GM23338 (cell line): ENCODE data around the gene FSD1. TPM values are rescaled to one million over a fixed set of nuclear protein-coding genes. Genes with fewer than 3 reads are reported as not detected.

Experiments used
- ATAC-seq: fragments of 200-7000 bp; cut with Tn5 transposase; 3 replicates; pipeline ENCODE4 v1.9.1; 2020
- DNase-seq: peaks from one replicate; pipeline ENCODE4 v3.0.0-alpha.2; 2015; ENCODE audit warnings: low spot score
- H2AFZ ChIP-seq: fragments of 200-600 bp; sonication (generic); 2 replicates; pipeline ENCODE4 v1.8.0; 2016; ENCODE audit warnings: antibody characterized with exemption, mild to moderate bottlenecking, moderate library complexity
- H3F3A ChIP-seq: fragments of 200-600 bp; sonication (generic); replicated peaks from 2 replicates; pipeline ENCODE4 v1.8.0; 2017; ENCODE audit warnings: antibody characterized with exemption, mixed run types, low read depth
- H3K27ac ChIP-seq: fragments of 200-600 bp; sonication (generic); 2 replicates; pipeline ENCODE4 v1.6.1; 2016; ENCODE audit warnings: low read depth
- H3K27me3 ChIP-seq: fragments of 200-600 bp; sonication (generic); 2 replicates; pipeline ENCODE4 v1.8.0; 2016; ENCODE audit warnings: mild to moderate bottlenecking, mixed run types, moderate library complexity; ENCODE audit not compliant: insufficient read depth
- H3K36me3 ChIP-seq: fragments of 200-600 bp; sonication (generic); 2 replicates; pipeline ENCODE4 v1.8.0; 2016; ENCODE audit warnings: mild to moderate bottlenecking; ENCODE audit not compliant: insufficient read depth
- H3K4me1 ChIP-seq: fragments of 200-600 bp; sonication (generic); 2 replicates; pipeline ENCODE4 v1.8.0; 2016; ENCODE audit warnings: mild to moderate bottlenecking, moderate library complexity; ENCODE audit not compliant: insufficient read depth
- H3K4me2 ChIP-seq: fragments of 200-600 bp; sonication (generic); 2 replicates; pipeline ENCODE4 v1.7.1; 2017; ENCODE audit warnings: mixed run types
- H3K4me3 ChIP-seq: fragments of 200-600 bp; sonication (generic); 2 replicates; pipeline ENCODE4 v1.6.1; 2016; ENCODE audit warnings: mixed run types
- H3K79me2 ChIP-seq: fragments of 200-600 bp; sonication (generic); replicated peaks from 2 replicates; pipeline ENCODE4 v1.8.0; 2017; ENCODE audit warnings: mild to moderate bottlenecking; ENCODE audit not compliant: insufficient read depth
- H3K9me2 ChIP-seq: fragments of 200-600 bp; sonication (generic); 2 replicates; pipeline ENCODE4 v1.8.0; 2017; ENCODE audit not compliant: insufficient read depth
- H4K20me1 ChIP-seq: fragments of 200-600 bp; sonication (generic); replicated peaks from 2 replicates; pipeline ENCODE4 v1.8.0; 2017; ENCODE audit warnings: mild to moderate bottlenecking; ENCODE audit not compliant: insufficient read depth
- H3K27ac Mint-ChIP-seq: 2 replicates; pipeline ENCODE4 v1.8.0; 2020; ENCODE audit warnings: inconsistent platforms, mild to moderate bottlenecking, moderate library complexity, mixed read lengths
- H3K27me3 Mint-ChIP-seq: 3 replicates; pipeline ENCODE4 v1.8.0; 2022; ENCODE audit warnings: low read depth, mild to moderate bottlenecking, moderate library complexity, mixed read lengths, inconsistent platforms; ENCODE audit not compliant: insufficient read depth, poor library complexity
- H3K36me3 Mint-ChIP-seq: 3 replicates; pipeline ENCODE4 v1.8.0; 2021; ENCODE audit warnings: low read depth, mild to moderate bottlenecking, inconsistent platforms, moderate library complexity, mixed read lengths
- H3K4me1 Mint-ChIP-seq: 3 replicates; pipeline ENCODE4 v1.8.0; 2020; ENCODE audit warnings: mild to moderate bottlenecking, inconsistent platforms, mixed read lengths
- H3K4me3 Mint-ChIP-seq: 3 replicates; pipeline ENCODE4 v1.8.0; 2021; ENCODE audit warnings: moderate library complexity, mild to moderate bottlenecking, inconsistent platforms, mixed read lengths
- H3K9me3 Mint-ChIP-seq: 3 replicates; pipeline ENCODE4 v1.8.0; 2020; ENCODE audit warnings: moderate library complexity, mild to moderate bottlenecking, inconsistent platforms, mixed read lengths
- CREB1 ChIP-seq: fragments of 250-450 bp; sonication (Bioruptor Pico); IDR thresholded peaks from 2 replicates; pipeline ENCODE4 v1.5.0; 2020; ENCODE audit warnings: low read depth, mild to moderate bottlenecking, moderate library complexity
- ETS1 ChIP-seq: IDR thresholded peaks from 2 replicates; pipeline ENCODE4 v1.6.1; 2016; ENCODE audit warnings: antibody characterized with exemption
- EZH2phosphoT487 ChIP-seq: fragments of 200-600 bp; sonication (generic); IDR thresholded peaks from one replicate; pipeline ENCODE4 v1.8.1; 2018; ENCODE audit warnings: antibody characterized with exemption; ENCODE audit not compliant: unreplicated experiment
- JUNB ChIP-seq: IDR thresholded peaks from one replicate; pipeline ENCODE4 v1.6.1; 2016; ENCODE audit warnings: antibody characterized with exemption; ENCODE audit not compliant: unreplicated experiment
- POLR2AphosphoS5 ChIP-seq: IDR thresholded peaks from 2 replicates; pipeline ENCODE4 v1.6.1; 2016; ENCODE audit warnings: antibody characterized with exemption, low read depth
- STAT1 ChIP-seq: IDR thresholded peaks from one replicate; pipeline ENCODE4 v1.6.1; 2016; ENCODE audit warnings: antibody characterized with exemption; ENCODE audit not compliant: unreplicated experiment
- ZNF114 ChIP-seq: fragments of 250-450 bp; sonication (Bioruptor Pico); IDR thresholded peaks from 2 replicates; pipeline ENCODE4 v1.5.0; 2020; ENCODE audit warnings: mild to moderate bottlenecking, moderate library complexity
- ZNF331 ChIP-seq: fragments of 250-450 bp; sonication (Bioruptor Pico); IDR thresholded peaks from 2 replicates; pipeline ENCODE4 v1.5.0; 2020; ENCODE audit warnings: low read depth, mild to moderate bottlenecking, moderate library complexity
- polyA plus RNA-seq: library from polyadenylated mRNA; unstranded; fragments of >200 nt; fragmentation: Nextera tagmentation; extraction: Ambion mirVana; gene quantifications from 2 replicates; pipeline ENCODE4 v1.2.1, GENCODE V29; 2016
- total RNA-seq: library from RNA; depleted of rRNA; stranded (reverse); fragments of >200 nt; shearing (Covaris generic); gene quantifications from 2 replicates; pipeline ENCODE4 v1.2.3, GENCODE V29; 2014
- TF ChIP-seq, protein P1 (sequence below): fragments of 250-450 bp; sonication (Bioruptor Pico); IDR thresholded peaks from 2 replicates; pipeline ENCODE4 v1.5.0; 2020; ENCODE audit warnings: mild to moderate bottlenecking, moderate library complexity

The FSD1 gene
- total and polyA plus RNA-seq, 2 experiments from 2014 or later = 50.7 to 82.9 TPM

GRCh38 chr19:4367781-4368127 is 63.4 kb downstream of the FSD1 start:
- H3K4me3 ChIP-seq = no peak overlapping the region
- peaks cover 6% of the 10 kb centered on the region; the same call in 1 of the 3 replicates for H3K36me3 Mint-ChIP-seq
- H3K4me1 Mint-ChIP-seq = peaks cover 23% of the 10 kb centered on the region
- DNase-seq (no peak), ATAC-seq (no peak)
- H2AFZ ChIP-seq = no peak overlapping the region
- H3K36me3 ChIP-seq = no peaks in the 10 kb centered on the region
- peaks cover 29% of the 10 kb centered on the region for H3K27me3 Mint-ChIP-seq
- peaks cover 19% of the 10 kb centered on the region; the same call in 1 of the 2 replicates for H3K79me2 ChIP-seq
- H3F3A ChIP-seq = peaks cover 11% of the 10 kb centered on the region; the same call in 1 of the 2 replicates
- no peaks in the 10 kb centered on the region for H3K9me2 ChIP-seq
- H3K4me3 Mint-ChIP-seq = no peak overlapping the region
- H3K4me2 ChIP-seq = no peak overlapping the region
- H4K20me1 ChIP-seq = peaks cover 11% of the 10 kb centered on the region; the same call in 1 of the 2 replicates
- no peaks in the 10 kb centered on the region for H3K9me3 Mint-ChIP-seq
- no peaks in the 10 kb centered on the region for H3K27me3 ChIP-seq
- peak overlapping the region; percentile 91 for H3K27ac Mint-ChIP-seq
- H3K4me1 ChIP-seq = peaks cover 10% of the 10 kb centered on the region
- H3K27ac ChIP-seq = no peak overlapping the region
- no peak for TF ChIP-seq STAT1
- no peak for TF ChIP-seq ZNF331 (CRISPR knock-in tag)
- no peak for TF ChIP-seq ZNF114 (CRISPR knock-in tag)
- no peak for TF ChIP-seq EZH2phosphoT487
- no peak for TF ChIP-seq JUNB
- TF ChIP-seq CREB1 = no peak
- no peak for TF ChIP-seq ETS1

GRCh38 chr19:4368128-4368820 is 63.9 kb downstream of the FSD1 start:
- peaks cover 23% of the 10 kb centered on the region for H3K4me1 Mint-ChIP-seq
- Histone ChIP-seq H3F3A (peaks cover 8% of the 10 kb centered on the region; the same call in 1 of the 2 replicates), H3K4me3 (no peak overlapping the region), H3K27ac (peak overlapping the region; percentile 66; the same call in 1 of the 2 replicates), H3K36me3 (no peaks in the 10 kb centered on the region), H3K79me2 (peaks cover 24% of the 10 kb centered on the region; the same call in 1 of the 2 replicates), H3K4me2 (no peak overlapping the region), H3K9me2 (no peaks in the 10 kb centered on the region), H3K4me1 (peaks cover 10% of the 10 kb centered on the region), H3K27me3 (no peaks in the 10 kb centered on the region), H2AFZ (no peak overlapping the region), H4K20me1 (peaks cover 11% of the 10 kb centered on the region; the same call in 1 of the 2 replicates)
- H3K27me3 Mint-ChIP-seq = peaks cover 23% of the 10 kb centered on the region
- ATAC-seq (no peak), DNase-seq (no peak)
- no peak overlapping the region for H3K4me3 Mint-ChIP-seq
- peak overlapping the region; percentile 94 for H3K27ac Mint-ChIP-seq
- TF ChIP-seq, protein P1, sequence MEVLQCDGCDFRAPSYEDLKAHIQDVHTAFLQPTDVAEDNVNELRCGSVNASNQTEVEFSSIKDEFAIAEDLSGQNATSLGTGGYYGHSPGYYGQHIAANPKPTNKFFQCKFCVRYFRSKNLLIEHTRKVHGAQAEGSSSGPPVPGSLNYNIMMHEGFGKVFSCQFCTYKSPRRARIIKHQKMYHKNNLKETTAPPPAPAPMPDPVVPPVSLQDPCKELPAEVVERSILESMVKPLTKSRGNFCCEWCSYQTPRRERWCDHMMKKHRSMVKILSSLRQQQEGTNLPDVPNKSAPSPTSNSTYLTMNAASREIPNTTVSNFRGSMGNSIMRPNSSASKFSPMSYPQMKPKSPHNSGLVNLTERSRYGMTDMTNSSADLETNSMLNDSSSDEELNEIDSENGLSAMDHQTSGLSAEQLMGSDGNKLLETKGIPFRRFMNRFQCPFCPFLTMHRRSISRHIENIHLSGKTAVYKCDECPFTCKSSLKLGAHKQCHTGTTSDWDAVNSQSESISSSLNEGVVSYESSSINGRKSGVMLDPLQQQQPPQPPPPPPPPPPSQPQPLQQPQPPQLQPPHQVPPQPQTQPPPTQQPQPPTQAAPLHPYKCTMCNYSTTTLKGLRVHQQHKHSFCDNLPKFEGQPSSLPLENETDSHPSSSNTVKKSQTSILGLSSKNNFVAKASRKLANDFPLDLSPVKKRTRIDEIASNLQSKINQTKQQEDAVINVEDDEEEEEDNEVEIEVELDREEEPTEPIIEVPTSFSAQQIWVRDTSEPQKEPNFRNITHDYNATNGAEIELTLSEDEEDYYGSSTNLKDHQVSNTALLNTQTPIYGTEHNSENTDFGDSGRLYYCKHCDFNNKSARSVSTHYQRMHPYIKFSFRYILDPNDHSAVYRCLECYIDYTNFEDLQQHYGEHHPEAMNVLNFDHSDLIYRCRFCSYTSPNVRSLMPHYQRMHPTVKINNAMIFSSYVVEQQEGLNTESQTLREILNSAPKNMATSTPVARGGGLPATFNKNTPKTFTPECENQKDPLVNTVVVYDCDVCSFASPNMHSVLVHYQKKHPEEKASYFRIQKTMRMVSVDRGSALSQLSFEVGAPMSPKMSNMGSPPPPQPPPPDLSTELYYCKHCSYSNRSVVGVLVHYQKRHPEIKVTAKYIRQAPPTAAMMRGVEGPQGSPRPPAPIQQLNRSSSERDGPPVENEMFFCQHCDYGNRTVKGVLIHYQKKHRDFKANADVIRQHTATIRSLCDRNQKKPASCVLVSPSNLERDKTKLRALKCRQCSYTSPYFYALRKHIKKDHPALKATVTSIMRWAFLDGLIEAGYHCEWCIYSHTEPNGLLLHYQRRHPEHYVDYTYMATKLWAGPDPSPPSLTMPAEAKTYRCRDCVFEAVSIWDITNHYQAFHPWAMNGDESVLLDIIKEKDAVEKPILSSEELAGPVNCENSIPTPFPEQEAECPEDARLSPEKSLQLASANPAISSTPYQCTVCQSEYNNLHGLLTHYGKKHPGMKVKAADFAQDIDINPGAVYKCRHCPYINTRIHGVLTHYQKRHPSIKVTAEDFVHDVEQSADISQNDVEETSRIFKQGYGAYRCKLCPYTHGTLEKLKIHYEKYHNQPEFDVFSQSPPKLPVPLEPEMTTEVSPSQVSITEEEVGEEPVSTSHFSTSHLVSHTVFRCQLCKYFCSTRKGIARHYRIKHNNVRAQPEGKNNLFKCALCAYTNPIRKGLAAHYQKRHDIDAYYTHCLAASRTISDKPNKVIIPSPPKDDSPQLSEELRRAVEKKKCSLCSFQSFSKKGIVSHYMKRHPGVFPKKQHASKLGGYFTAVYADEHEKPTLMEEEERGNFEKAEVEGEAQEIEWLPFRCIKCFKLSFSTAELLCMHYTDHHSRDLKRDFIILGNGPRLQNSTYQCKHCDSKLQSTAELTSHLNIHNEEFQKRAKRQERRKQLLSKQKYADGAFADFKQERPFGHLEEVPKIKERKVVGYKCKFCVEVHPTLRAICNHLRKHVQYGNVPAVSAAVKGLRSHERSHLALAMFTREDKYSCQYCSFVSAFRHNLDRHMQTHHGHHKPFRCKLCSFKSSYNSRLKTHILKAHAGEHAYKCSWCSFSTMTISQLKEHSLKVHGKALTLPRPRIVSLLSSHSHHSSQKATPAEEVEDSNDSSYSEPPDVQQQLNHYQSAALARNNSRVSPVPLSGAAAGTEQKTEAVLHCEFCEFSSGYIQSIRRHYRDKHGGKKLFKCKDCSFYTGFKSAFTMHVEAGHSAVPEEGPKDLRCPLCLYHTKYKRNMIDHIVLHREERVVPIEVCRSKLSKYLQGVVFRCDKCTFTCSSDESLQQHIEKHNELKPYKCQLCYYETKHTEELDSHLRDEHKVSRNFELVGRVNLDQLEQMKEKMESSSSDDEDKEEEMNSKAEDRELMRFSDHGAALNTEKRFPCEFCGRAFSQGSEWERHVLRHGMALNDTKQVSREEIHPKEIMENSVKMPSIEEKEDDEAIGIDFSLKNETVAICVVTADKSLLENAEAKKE (CRISPR knock-in tag) = no peak
- TF ChIP-seq POLR2AphosphoS5 = no peak
- H3K9me3 Mint-ChIP-seq = no peaks in the 10 kb centered on the region
- H3K36me3 Mint-ChIP-seq = peaks cover 4% of the 10 kb centered on the region; the same call in 1 of the 3 replicates
